ENCODE results near the gene KRT33A. TPM values are rescaled to one million over a fixed set of nuclear protein-coding genes. Genes with fewer than 3 reads are reported as not detected.

KRT33A gene
- total RNA-seq, 4 donors from 2014 or later: not detected

DNA sequence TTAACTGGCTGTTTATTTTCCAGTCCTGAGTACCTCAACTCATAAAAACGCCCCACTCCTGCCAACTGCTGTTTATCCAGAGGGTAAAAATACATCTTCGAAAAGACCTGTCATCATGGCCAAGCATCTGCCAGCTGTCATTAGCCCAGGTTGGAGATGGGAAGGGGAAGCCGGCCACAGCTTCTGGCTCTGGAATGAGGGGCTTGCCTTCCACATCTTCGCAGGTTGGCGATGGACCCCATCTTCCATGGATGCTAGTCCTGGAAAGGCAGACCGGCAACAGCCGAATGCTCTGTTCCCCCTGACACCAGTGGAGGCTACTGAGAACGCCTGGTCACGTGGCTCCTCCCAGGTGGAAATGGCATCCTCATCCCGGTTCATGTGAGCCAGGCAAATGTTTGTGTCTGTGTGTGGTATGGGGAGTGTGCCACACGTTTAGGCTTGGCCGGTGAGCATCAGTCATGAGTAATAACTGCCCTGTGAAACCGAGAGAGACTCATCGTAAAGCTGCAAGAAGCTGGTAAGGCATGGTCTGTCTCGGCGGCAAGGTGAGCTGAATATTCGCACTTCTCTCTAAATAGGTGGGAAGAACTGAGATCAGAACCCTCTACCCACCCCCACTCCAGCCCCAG lies 34.7 kb downstream of the KRT33A start:
- Histone ChIP-seq H3K9me3 (peaks cover 0 to 15% (median 0%) of the 10 kb centered on the region in 4 donors), H3K4me1 (no peaks in the 10 kb centered on the region), H3K27me3 (no peaks in the 10 kb centered on the region), H3K27ac (no peak overlapping the region), H3K36me3 (no peaks in the 10 kb centered on the region), H3K4me3 (no peak overlapping the region)
- DNase-seq (ENCODE audit: low spot score in 2 of 2): no peak
- WGBS, 2 donors: 79 to 84% methylated on average over 17 of the region's 17 CpGs
- TF ChIP-seq POLR2A (IDR thresholded peaks at IDR 0.05) (no peak), EP300 (IDR thresholded peaks at IDR 0.05) (no peak)
- TF ChIP-seq, protein P1, sequence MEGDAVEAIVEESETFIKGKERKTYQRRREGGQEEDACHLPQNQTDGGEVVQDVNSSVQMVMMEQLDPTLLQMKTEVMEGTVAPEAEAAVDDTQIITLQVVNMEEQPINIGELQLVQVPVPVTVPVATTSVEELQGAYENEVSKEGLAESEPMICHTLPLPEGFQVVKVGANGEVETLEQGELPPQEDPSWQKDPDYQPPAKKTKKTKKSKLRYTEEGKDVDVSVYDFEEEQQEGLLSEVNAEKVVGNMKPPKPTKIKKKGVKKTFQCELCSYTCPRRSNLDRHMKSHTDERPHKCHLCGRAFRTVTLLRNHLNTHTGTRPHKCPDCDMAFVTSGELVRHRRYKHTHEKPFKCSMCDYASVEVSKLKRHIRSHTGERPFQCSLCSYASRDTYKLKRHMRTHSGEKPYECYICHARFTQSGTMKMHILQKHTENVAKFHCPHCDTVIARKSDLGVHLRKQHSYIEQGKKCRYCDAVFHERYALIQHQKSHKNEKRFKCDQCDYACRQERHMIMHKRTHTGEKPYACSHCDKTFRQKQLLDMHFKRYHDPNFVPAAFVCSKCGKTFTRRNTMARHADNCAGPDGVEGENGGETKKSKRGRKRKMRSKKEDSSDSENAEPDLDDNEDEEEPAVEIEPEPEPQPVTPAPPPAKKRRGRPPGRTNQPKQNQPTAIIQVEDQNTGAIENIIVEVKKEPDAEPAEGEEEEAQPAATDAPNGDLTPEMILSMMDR (IDR thresholded peaks at IDR 0.05): no peak

DNA sequence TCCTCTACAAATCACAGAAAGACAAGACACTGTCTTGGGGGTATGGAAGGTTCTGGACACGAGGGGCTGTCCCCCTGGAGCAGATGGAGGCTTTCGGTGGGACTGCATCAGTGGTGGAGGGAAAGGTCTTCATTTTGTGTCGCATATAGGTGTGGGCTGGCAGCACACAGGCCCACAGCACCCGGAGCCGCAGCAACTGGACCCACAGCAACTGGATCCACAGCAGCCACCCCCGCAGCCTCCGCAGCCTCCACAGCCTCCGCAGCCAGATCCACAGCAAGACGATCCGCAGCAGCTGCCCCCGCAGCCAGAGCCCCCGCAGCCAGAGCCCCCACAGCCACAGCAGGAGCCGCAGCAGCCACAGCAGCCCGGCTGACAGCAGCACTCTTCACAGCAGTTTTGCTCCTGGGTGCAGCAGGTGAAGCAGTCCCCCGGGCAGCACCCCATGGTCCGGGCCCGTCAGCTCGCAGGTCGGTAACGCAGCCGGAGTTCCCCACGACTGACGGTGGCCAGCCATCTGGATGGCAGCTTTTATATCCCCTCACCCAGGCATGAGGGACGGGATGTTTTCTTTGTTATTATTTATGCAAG lies 35.3 kb downstream of the KRT33A start, which contains the start of gene KRTAP17-1:
KRTAP17-1 (minus strand) TSS at position 507 of the 591 bp plus-strand sequence; CDS start at position 447, 60 bp downstream.
- Histone ChIP-seq H3K36me3 (no peaks in the 10 kb centered on the region), H3K27ac (no peak within 1 kb of the TSS), H3K4me1 (no peaks in the 10 kb centered on the region), H3K27me3 (no peaks in the 10 kb centered on the region), H3K4me3 (no peak within 1 kb of the TSS), H3K9me3 (peaks cover 0 to 12% (median 0%) of the 10 kb centered on the region in 4 donors)
- no peak for DNase-seq (ENCODE audit: low spot score in 2 of 2)
- TF ChIP-seq, protein P1 (IDR thresholded peaks at IDR 0.05): no peak
- TF ChIP-seq EP300 (IDR thresholded peaks at IDR 0.05) (no peak), POLR2A (IDR thresholded peaks at IDR 0.05) (no peak)
- 82 to 85% methylated on average over 20 to 21 of the region's 24 CpGs for WGBS, 2 donors

DNA sequence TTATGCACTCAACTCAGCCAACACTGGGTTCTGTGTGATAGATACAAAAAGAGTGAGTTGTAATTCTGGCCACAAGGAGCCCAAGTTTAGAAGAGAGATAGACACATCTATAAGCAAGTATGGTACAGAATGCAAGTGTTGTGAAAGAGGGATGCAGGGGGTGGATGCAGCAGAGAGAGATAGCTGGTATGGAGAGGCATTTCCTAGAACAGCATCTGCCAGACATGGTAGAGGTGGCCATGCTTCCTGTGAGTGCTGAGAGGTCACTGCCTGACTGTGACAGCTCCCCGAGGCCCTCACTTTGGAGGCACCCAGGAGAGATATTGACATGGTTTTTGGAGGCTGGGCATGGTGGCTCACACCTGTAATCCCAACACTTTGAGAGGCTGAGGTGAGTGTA lies 39.5 kb downstream of the KRT33A start:
- DNase-seq (ENCODE audit: low spot score in 2 of 2): no peak
- no peaks in the 10 kb centered on the region for H3K36me3 ChIP-seq
- peaks cover 0 to 7% (median 0%) of the 10 kb centered on the region in 4 donors for H3K4me1 ChIP-seq
- no peak overlapping the region for H3K27ac ChIP-seq
- 53 to 78% methylated on average over 1 of the region's 1 CpG for WGBS, 2 donors
- TF ChIP-seq, protein P1 (IDR thresholded peaks at IDR 0.05): no peak
- TF ChIP-seq POLR2A (IDR thresholded peaks at IDR 0.05) (no peak), EP300 (IDR thresholded peaks at IDR 0.05) (no peak)
- no peaks in the 10 kb centered on the region for H3K9me3 ChIP-seq
- H3K4me3 ChIP-seq: no peak overlapping the region
- H3K27me3 ChIP-seq: no peaks in the 10 kb centered on the region

DNA sequence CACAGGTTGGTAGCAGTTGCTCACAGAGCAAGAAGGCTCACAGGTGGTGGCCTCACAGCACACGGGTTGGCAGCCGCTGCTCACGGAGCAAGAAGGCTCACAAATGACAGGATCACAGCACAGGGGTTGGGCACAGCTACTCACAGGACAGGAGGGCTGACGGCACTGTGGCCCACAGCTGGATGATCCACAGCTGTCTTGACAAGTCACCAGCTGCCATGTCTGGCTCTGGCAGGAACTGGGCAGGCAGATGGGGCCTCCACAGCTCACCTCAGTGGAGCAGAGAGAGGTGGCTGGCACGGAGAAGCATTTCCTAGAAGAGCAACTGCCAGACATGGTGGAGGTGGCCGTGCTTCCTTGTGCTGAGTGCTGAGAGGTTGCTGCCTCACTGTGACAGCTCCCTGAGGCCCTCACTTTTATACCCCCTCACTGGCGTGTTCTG lies 41.7 kb downstream of the KRT33A start, which contains the start of gene KRTAP16-1:
KRTAP16-1 (minus strand) TSS at position 392 of the 442 bp plus-strand sequence; CDS start at position 336, 56 bp downstream.
- Histone ChIP-seq H3K27ac (peak within 1 kb of the TSS in 1 of 4 donors; percentile 53), H3K9me3 (no peaks in the 10 kb centered on the region), H3K27me3 (no peaks in the 10 kb centered on the region), H3K4me1 (peaks cover 0 to 7% (median 0%) of the 10 kb centered on the region in 4 donors), H3K36me3 (no peaks in the 10 kb centered on the region), H3K4me3 (no peak within 1 kb of the TSS)
- 73 to 77% methylated on average over 7 of the region's 7 CpGs for WGBS, 2 donors
- no peak for DNase-seq (ENCODE audit: low spot score in 2 of 2)
- no peak for TF ChIP-seq EP300 (IDR thresholded peaks at IDR 0.05)
- no peak for TF ChIP-seq POLR2A (IDR thresholded peaks at IDR 0.05)
- TF ChIP-seq, protein P1 (IDR thresholded peaks at IDR 0.05): no peak
